Fibroblast of gingiva (primary cell): ENCODE results near the gene CCDC183.

ENCODE experiments used
- DNase-seq: peaks from one replicate; pipeline ENCODE4 v3.0.0-alpha.2; 2011; ENCODE audit warnings: low read depth

CCDC183 gene

GRCh38 chr9:136849960-136850865 is 54.1 kb downstream of the CCDC183 start:
- no peak for DNase-seq

- no peak for DNase-seq
Measured at GRCh38 chr9:136850866-136851775, 55.0 kb downstream of the CCDC183 start.

- DNase-seq, result no peak
Measured at GRCh38 chr9:136851941-136852663, 56.0 kb downstream of the CCDC183 start, which contains the start of gene MAMDC4. Gene MAMDC4 (plus strand): TSS chr9:136852346. CDS start chr9:136852417, 71 bp downstream.

- DNase-seq, result no peak
Measured at GRCh38 chr9:136852664-136853595, 56.8 kb downstream of the CCDC183 start.

- DNase-seq, result no peak
Measured at GRCh38 chr9:136853596-136854112, 57.5 kb downstream of the CCDC183 start.

GRCh38 chr9:136854113-136854841 is 58.1 kb downstream of the CCDC183 start:
- DNase-seq, result no peak

- no peak for DNase-seq
Measured at GRCh38 chr9:136854842-136855460, 58.8 kb downstream of the CCDC183 start.

- DNase-seq, result no peak
Measured at GRCh38 chr9:136855461-136856078, 59.4 kb downstream of the CCDC183 start.

GRCh38 chr9:136856079-136856476 is 59.9 kb downstream of the CCDC183 start:
- DNase-seq, result no peak

- no peak for DNase-seq
Measured at GRCh38 chr9:136856541-136857141, 60.5 kb downstream of the CCDC183 start.

GRCh38 chr9:136857166-136857565 is 61.0 kb downstream of the CCDC183 start:
- DNase-seq, result no peak
